Stimulated activated naive CD8-positive, alpha-beta T cell treated with anti-CD3 and anti-CD28 coated beads, Interleukin-15, amount 100 ng/mL, for 72 hours (primary cell): ENCODE data around the gene ABI2.
"Not testable (repeated sequence)": the region's sequence is repeated elsewhere in the genome, so short reads cannot be mapped to it uniquely, and the experiment has no call there.

ENCODE experiments used
- ATAC-seq: fragments of 150-1000 bp; cut with Tn5 transposase; 2 replicates; pipeline ENCODE4 v1.10.0; 2021; ENCODE audit warnings: mild to moderate bottlenecking, moderate library complexity
- DNase-seq, 2 donors: peaks; one replicate each; pipeline ENCODE4 v3.0.0; 2021 to 2022
- H3K27ac Mint-ChIP-seq, 2 donors: one replicate each; pipeline ENCODE4 v1.8.0; 2022; ENCODE audit warnings: mild to moderate bottlenecking in 2 of 2, mixed read lengths in 2 of 2, moderate library complexity in 2 of 2
- H3K27me3 Mint-ChIP-seq: one replicate; pipeline ENCODE4 v1.8.0; 2022; ENCODE audit warnings: mixed read lengths
- H3K4me1 Mint-ChIP-seq: one replicate; pipeline ENCODE4 v1.8.0; 2022; ENCODE audit warnings: mild to moderate bottlenecking, mixed read lengths
- H3K4me3 Mint-ChIP-seq, 2 donors: one replicate each; pipeline ENCODE4 v1.8.0; 2022; ENCODE audit warnings: mild to moderate bottlenecking in 2 of 2, mixed read lengths in 2 of 2, moderate library complexity in 1 of 2
- H3K9me3 Mint-ChIP-seq, 2 donors: one replicate each; pipeline ENCODE4 v1.8.0; 2022; ENCODE audit warnings: mixed read lengths in 2 of 2

Gene ABI2

DNA sequence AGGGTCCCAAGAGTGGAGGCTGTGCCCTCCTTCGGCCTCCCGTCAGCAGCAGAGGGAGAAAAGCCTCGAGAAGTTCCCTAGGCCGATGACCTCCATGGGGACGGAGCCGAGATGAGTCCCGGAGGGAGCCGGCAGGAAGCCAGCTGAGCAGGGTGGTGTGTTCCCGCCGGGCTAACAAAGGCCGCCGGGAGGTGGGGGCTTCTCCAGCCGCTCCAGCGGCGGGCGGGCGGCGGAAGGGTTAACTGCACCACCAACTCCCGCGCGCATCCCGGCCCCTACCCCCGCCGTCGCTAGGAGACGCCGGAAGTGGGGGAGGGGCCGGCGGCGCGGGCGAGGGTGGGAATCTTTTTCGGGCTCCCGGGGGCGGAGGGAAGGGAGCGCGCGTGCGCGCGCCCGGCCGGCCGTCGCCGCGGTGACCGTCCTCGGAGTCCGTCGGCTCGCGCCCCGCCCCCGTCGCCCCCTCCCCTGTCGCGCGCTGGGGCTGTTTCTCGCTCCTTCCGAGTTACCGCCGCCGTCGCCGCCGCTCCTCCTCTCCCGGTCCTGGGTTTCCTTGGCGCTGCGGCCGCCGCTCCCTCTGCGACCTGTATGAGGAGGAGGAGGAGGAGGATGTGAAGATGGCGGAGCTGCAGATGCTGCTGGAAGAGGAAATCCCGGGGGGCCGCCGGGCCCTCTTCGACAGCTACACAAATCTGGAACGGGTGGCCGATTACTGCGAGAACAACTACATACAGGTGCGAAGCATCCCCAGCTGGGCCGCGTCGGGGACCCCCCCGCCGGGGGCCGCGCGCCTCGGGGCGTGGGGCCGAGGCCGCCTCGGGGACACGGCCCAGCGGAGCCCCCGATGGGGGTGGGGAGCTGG, at the start of gene ABI2:
Gene ABI2, plus strand, starts transcription at position 494 of the 859 bp plus-strand sequence. Its CDS starts 121 bp downstream, at position 615.
- H3K9me3 Mint-ChIP-seq = no peaks in the 10 kb centered on the region
- H3K4me1 Mint-ChIP-seq = peaks cover 38% of the 10 kb centered on the region
- ATAC-seq (peak; percentile 76), DNase-seq (peak; percentile 43 to 64)
- H3K27ac Mint-ChIP-seq = peak within 1 kb of the TSS; percentile 91 to 95
- H3K27me3 Mint-ChIP-seq = no peaks in the 10 kb centered on the region
- peak within 1 kb of the TSS; percentile 94 to 95 for H3K4me3 Mint-ChIP-seq

DNA sequence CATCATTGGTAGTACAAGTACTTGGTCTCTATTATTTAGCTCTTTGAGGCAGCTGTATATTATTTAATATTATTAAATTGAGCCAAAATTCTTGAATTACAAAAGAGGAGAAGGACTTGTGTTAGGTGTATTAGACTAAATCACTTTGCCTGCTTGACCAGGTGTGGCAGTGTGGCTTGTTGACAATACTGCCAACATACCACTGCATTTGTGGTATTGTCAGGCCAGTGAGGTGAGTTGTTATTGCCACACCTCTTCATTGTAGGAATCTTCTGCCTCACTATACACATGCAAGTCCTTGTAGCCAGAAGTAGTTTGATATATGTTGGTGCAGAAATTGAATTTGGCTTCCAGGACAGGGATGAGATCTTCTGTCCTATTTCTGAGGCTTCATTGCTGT, 48.9 kb upstream of the ABI2 start:
- no peak for ATAC-seq
- Mint-ChIP-seq H3K27me3 (no peaks in the 10 kb centered on the region), H3K4me1 (no peaks in the 10 kb centered on the region), H3K4me3 (no peak overlapping the region), H3K27ac (peak overlapping the region in 1 of 2 donors; percentile 43), H3K9me3 (no peaks in the 10 kb centered on the region)
- DNase-seq = no peak

DNA sequence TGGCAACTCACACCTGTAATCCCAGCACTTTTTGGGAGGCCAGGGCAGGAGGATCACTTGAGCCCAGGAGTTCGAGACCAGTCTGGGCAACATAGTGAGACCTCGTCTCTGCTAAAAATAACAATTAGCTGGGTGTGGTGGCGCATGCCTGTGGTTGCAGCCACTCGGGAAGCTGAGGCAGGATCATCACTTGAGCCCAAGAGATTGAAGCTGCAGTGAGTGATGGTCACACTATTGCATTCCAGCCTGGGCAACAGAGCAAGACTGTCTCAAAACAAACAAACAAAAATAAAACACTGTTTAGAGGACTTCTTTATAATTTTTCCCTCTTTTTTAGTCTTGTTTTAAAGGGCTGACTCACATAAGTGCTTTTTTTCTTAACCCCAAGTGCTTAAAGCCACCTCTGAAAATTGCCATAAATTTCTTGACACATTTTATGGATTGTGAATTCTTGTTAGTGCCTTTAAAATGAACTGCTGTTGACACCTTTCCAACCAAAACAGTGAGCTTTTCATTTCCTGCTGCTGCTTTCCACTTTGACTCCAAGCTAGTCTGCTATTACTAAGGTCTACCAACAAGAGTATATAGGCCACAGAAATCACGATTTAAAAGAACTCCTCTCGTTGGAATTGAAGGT, 47.6 kb upstream of the ABI2 start:
- DNase-seq (no peak), ATAC-seq (no peak)
- no peaks in the 10 kb centered on the region for H3K4me1 Mint-ChIP-seq
- no peaks in the 10 kb centered on the region for H3K27me3 Mint-ChIP-seq
- peak overlapping the region in 1 of 2 donors; percentile 33 for H3K27ac Mint-ChIP-seq
- H3K4me3 Mint-ChIP-seq = no peak overlapping the region
- no peaks in the 10 kb centered on the region for H3K9me3 Mint-ChIP-seq

DNA sequence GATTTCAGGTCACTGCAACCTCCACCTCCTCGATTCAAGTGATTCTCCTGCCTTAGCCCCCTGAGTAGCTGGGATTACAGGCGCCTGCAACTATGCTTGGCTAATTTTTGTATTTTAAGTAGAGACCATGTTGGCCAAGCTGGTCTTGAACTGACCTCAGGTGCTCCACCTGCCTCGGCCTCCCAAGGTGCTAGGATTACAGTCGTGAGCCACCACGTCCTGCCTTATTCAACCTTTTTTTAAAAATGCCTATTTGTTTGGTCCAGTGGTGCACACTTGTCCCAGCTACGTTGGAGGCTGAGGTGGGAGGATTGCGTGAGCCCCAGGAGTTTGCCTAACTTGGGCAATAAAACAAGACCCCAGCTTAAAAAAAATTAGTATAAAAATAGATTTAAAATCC, 46.1 kb upstream of the ABI2 start:
- no peaks in the 10 kb centered on the region for H3K4me1 Mint-ChIP-seq
- H3K4me3 Mint-ChIP-seq = no peak overlapping the region
- no peak for DNase-seq
- H3K27me3 Mint-ChIP-seq = no peaks in the 10 kb centered on the region
- no peak overlapping the region for H3K27ac Mint-ChIP-seq
- ATAC-seq = no peak
- no peaks in the 10 kb centered on the region for H3K9me3 Mint-ChIP-seq

DNA sequence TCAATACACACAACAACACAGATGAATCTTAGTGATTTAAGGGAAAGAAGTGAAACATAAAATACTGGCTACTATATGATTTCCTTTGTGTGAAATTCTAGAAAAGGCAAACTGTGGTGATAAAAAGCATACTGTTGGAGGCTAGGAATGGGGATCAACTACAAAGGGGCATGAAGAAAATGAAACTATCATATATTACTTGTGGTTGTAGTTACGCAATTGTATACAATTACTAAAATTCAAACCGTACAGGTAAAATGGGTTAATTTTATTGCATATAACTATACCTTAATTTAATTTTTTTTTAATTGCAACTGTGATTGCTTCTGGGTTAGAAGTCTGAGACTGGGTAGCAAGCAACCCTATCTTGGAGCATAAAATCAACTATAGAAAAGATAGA, 41.7 kb upstream of the ABI2 start:
- Mint-ChIP-seq H3K27me3 (no peaks in the 10 kb centered on the region), H3K4me3 (no peak overlapping the region), H3K4me1 (no peaks in the 10 kb centered on the region), H3K27ac (no peak overlapping the region), H3K9me3 (no peaks in the 10 kb centered on the region)
- no peak for DNase-seq
- no peak for ATAC-seq

DNA sequence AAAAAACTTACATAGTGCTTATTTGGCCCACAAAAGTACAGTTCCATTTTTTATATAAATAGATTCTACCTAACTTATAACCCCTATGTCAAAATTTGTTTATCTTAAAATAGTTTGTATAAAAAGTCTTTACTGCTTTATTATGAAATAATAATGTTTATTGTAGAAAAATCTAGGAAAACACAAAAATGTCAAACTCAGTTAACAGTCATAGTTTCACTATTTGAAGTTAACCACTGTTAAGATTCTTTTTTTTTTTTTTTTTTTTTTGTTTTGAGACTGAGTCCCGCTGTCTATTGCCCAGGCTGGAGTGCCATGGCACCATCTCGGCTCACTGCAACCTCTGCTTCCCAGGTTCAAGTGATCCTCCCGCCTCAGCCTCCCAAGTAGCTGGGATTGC, 26.5 kb upstream of the ABI2 start:
- Mint-ChIP-seq H3K27ac (no peak overlapping the region), H3K4me3 (no peak overlapping the region), H3K27me3 (no peaks in the 10 kb centered on the region), H3K4me1 (no peaks in the 10 kb centered on the region), H3K9me3 (no peaks in the 10 kb centered on the region)
- DNase-seq (no peak), ATAC-seq (no peak)

DNA sequence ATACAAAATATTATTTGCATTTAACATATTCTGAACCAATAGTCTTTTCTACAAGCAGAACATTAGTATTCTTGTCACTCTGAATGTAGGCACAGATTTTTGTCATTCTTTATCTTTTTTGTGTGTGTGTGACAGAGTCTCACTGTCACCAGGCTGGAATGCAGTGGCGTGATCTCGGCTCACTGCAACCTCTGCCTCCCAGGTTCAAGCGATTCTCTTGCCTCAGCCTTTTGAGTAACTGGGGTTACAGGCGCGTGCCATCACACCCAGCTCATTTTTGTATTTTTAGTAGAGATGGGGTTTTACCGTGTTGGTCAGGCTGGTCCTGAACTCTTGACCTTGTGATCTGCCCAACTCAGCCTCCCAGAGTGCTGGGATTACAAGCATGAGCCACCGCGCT, 25.6 kb upstream of the ABI2 start:
- not testable (repeated sequence) for DNase-seq, H3K4me3 Mint-ChIP-seq, H3K27me3 Mint-ChIP-seq, H3K9me3 Mint-ChIP-seq, ATAC-seq, H3K4me1 Mint-ChIP-seq
- H3K27ac Mint-ChIP-seq = peak overlapping the region in 1 of 2 donors; percentile 12

DNA sequence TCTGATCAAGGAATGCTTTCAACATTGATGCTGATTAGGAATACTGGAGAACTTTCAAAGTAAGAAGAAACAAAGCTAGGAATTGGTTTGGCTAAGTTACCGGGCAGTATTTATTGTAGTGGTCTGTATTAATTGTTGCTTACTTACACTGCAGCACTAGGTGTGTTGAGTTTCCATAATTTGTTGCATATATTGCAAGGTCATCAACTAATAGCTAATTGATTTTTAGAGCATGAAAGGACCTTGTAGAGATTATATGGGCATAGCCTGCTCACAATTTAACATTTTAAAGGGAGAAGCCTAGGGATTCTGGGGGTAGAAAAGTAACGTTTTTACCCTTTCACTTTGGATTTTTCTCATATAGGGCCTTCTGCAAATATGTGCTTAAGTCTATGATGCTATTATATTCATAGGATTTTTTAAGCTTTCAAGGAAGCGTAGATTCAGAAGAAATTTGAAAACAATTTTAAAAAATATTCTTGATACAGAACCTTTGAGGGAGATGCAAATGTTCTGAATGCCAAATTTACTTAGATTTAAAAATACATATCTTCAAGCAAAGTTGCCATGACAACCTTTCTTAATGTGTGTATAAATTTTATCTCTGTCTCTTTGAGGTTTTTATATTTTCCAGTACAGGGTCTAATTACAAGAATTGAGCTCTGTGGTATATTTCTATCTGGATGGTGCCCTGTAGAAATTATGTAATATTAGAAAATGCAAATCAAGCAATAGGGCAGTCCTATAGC, 17.3 kb upstream of the ABI2 start:
- Mint-ChIP-seq H3K27ac (no peak overlapping the region), H3K9me3 (peaks cover 4 to 20% of the 10 kb centered on the region in 2 donors), H3K27me3 (no peaks in the 10 kb centered on the region), H3K4me1 (no peaks in the 10 kb centered on the region), H3K4me3 (no peak overlapping the region)
- ATAC-seq (no peak), DNase-seq (no peak)

DNA sequence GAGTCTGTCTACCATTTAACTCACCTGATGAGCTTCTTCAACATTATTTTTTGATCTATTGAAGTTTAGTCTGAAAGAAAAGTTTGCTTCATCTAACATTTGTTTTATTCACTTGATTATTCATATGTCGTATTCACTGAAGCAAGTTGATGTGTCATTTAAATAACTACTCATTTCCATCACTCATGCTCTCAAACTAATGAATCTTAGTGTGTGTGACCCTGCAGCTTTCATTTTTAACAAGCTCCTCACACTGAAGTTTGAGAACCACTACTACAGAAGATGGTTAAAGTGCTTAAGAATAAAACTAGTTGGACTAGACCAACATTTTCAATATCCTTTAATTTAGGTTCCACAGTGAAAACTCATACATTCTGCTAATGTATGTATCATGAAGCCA, 1.8 kb upstream of the ABI2 start:
- Mint-ChIP-seq H3K4me1 (peaks cover 36% of the 10 kb centered on the region), H3K9me3 (no peaks in the 10 kb centered on the region), H3K4me3 (no peak overlapping the region), H3K27ac (no peak overlapping the region), H3K27me3 (no peaks in the 10 kb centered on the region)
- no peak for DNase-seq
- no peak for ATAC-seq

DNA sequence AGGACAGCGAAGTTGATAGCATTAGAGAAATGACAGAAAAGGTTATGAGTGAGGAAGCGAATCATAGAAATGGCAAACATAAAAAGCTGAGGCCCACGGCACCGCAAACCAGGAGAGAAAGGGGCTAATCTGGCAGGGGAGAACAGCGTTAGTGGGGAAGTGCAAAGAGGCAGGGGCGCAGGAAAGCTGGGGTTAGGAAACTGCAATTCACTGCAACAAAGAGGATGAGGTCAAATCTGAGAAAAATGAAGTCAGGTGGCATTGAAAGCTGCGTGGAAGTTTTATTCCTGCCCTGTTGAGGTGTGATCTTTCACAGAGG, 653 bp upstream of the ABI2 start:
- ATAC-seq = no peak
- peak overlapping the region; percentile 43 to 80 for H3K27ac Mint-ChIP-seq
- H3K4me1 Mint-ChIP-seq = peaks cover 36% of the 10 kb centered on the region
- H3K4me3 Mint-ChIP-seq = peak overlapping the region; percentile 81 to 83
- H3K27me3 Mint-ChIP-seq = no peaks in the 10 kb centered on the region
- H3K9me3 Mint-ChIP-seq = no peaks in the 10 kb centered on the region
- DNase-seq = no peak

DNA sequence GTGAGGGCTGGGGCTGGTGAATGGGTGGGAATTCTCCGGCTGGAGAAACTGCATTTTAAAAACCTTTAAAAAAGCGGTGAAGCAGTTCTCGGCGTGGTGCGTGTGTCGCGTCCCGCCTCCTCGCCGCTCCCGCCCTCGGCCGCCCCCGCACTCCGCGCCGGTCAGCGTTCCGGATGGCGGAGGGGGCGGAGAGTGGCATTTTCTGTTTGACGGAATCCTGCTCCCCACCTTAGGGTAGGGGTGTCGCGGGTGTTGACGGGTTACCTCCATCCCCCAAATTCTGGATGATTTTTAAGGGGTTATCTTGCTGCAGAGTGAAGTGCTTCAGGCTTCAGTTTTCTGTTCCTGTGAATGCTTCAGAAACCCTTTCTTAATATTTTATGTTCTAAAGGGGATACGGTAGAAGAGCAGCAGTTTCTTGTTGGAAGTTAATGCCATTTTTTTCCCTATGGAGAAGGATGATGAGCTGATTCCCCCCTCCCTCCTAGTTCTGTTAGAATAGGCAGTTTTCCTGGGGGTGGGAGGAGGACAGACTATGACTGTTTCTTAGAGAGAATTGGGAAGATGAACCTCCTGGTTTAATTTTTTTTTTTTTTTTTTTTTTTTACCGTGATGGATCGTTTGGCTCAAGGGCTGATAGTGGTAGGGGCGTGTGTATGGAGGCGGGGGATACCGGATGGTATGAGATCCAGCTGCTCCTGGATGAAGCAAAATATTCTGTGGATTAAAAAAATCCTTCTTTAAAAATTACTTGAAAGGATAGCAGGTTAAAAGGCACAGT, 756 bp downstream of the ABI2 start:
- Mint-ChIP-seq H3K4me1 (peaks cover 43% of the 10 kb centered on the region), H3K27me3 (no peaks in the 10 kb centered on the region), H3K9me3 (no peaks in the 10 kb centered on the region), H3K4me3 (peak overlapping the region; percentile 94 to 95), H3K27ac (peak overlapping the region; percentile 74 to 91)
- DNase-seq = peak; percentile 38 to 56
- peak; percentile 75 for ATAC-seq

DNA sequence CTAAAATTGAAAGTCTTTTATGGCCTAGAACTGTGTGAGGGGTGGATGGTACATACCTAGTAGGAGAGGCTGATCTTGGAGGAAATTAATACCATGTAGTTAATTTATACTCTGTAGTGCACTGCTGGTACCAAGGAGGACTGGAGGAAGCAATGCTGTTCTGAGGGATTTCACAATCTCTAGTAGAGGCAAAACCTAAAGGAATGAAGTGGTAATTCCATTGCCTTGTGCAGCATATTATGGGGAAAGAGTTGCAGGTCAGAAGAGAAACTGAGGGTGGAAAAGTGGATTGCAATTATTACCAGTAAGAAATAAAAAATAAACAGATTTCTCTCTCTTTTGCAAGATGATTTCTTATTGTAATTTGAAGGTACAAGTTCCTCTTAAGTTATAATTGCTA, 2.2 kb downstream of the ABI2 start:
- Mint-ChIP-seq H3K4me1 (peaks cover 43% of the 10 kb centered on the region), H3K27ac (no peak overlapping the region), H3K27me3 (no peaks in the 10 kb centered on the region), H3K4me3 (peak overlapping the region; percentile 38 to 94), H3K9me3 (no peaks in the 10 kb centered on the region)
- DNase-seq = no peak
- no peak for ATAC-seq

DNA sequence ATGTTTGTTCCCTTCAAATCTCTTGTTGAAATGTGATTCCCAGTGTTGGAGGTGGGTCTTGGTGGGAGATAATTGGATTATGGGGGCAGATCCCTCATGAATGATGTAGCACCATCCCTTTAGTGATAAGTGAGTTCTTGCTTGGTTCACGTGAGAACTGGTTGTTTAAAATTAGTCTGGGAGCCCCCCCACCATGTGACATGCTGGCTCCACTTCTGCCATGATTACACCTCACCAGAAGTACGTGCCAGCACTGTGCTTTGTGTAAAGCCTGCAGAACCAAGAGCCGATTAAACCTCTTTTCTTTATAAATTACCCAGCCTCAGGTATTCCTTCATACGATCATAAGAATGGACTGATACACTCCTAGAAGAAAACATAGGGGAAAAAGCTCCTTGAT, 10.1 kb downstream of the ABI2 start:
- Mint-ChIP-seq H3K9me3 (no peaks in the 10 kb centered on the region), H3K4me1 (peaks cover 3% of the 10 kb centered on the region), H3K4me3 (no peak overlapping the region), H3K27me3 (no peaks in the 10 kb centered on the region), H3K27ac (peak overlapping the region in 1 of 2 donors; percentile 22)
- no peak for ATAC-seq
- no peak for DNase-seq

DNA sequence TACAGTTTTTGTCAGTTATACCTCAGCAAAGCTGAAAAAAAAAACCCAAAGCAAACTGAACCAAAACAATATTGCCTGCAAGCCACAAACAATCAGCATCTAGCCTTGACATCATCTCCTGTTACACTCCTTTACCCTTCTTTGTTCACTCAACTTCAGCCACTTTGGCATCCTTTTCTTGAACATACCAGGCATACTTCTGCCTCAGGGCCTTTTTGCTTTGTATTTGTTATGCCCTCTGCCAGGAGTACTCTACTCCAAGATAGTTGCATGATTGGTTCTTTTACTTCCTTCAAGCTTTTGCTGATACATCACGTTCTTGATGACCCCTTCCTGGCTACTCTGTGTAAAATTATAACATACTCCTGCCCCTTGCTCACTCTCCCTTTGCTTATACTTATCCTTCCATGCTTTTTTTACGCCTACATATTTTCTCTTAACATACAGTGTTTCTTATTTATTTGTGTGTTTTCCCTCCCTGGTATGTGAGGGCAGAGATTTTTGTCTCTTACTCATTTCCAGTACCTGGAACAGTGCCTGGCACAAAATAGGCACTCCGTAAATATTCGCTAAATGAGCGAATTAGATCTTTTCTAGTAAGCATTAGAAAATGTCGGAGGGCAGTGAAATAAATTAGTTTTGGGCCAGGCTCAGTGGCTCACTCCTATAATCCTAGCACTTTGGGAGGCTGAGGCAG, 12.7 kb downstream of the ABI2 start:
- ATAC-seq (no peak), DNase-seq (no peak)
- Mint-ChIP-seq H3K27ac (no peak overlapping the region), H3K27me3 (no peaks in the 10 kb centered on the region), H3K4me1 (no peaks in the 10 kb centered on the region), H3K4me3 (no peak overlapping the region), H3K9me3 (no peaks in the 10 kb centered on the region)

DNA sequence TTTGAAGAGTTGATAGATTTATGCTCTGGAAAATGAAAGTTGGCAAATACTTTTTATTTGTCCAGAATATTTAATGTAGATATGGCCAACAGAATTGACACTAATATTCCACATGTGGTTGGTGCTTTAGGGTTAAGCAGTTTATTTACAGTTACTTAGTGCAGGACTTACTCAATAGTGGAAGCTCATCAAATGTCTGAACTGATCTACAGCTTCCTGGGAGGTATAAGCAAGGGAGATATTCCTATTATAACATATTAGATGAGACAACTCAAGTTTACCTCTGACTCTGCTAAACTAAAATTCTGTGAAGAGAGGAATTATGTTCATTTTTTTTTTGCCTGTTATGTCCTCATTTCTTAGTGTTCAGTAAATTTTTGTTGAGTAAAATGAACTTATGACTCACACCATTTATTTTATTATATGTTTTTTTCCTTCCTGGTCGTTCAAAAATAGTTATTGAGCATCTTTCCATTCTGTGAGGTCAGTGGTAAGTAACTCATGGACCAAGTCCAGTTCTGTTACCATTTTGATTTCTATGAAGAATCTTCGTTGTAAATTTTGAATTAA, 13.6 kb downstream of the ABI2 start:
- Mint-ChIP-seq H3K4me3 (no peak overlapping the region), H3K4me1 (no peaks in the 10 kb centered on the region), H3K27me3 (no peaks in the 10 kb centered on the region), H3K27ac (no peak overlapping the region), H3K9me3 (no peaks in the 10 kb centered on the region)
- ATAC-seq = no peak
- DNase-seq = no peak
